ENCODE data around the gene RNF41.

The RNF41 gene

GRCh38 chr12:56163533-56164344 is 58.0 kb downstream of the RNF41 start:
- no peak for DNase-seq (ENCODE audit: extremely low read depth, low read depth)
- no peak for TF ChIP-seq CTCF (IDR thresholded peaks at IDR 0.05; ENCODE audit: low read depth, low read length)

GRCh38 chr12:56162468-56163290 is 59.0 kb downstream of the RNF41 start:
- no peak for TF ChIP-seq CTCF (IDR thresholded peaks at IDR 0.05; ENCODE audit: low read depth, low read length)
- DNase-seq (ENCODE audit: extremely low read depth, low read depth) = no peak

GRCh38 chr12:56161690-56162351 is 59.9 kb downstream of the RNF41 start:
- no peak for DNase-seq (ENCODE audit: extremely low read depth, low read depth)
- TF ChIP-seq CTCF (IDR thresholded peaks at IDR 0.05; ENCODE audit: low read depth, low read length) = no peak

GRCh38 chr12:56160894-56161689 is 60.6 kb downstream of the RNF41 start:
- no peak for TF ChIP-seq CTCF (IDR thresholded peaks at IDR 0.05; ENCODE audit: low read depth, low read length)
- DNase-seq (ENCODE audit: extremely low read depth, low read depth) = no peak

GRCh38 chr12:56160193-56160763 is 61.4 kb downstream of the RNF41 start:
- TF ChIP-seq CTCF (IDR thresholded peaks at IDR 0.05; ENCODE audit: low read depth, low read length) = no peak
- no peak for DNase-seq (ENCODE audit: extremely low read depth, low read depth)

GRCh38 chr12:56159482-56160192 is 62.1 kb downstream of the RNF41 start:
- TF ChIP-seq CTCF (IDR thresholded peaks at IDR 0.05; ENCODE audit: low read depth, low read length) = no peak

More at GRCh38 chr12:56159482-56160192, 62.1 kb downstream of the RNF41 start:
- no peak for DNase-seq (ENCODE audit: extremely low read depth, low read depth)

Measured in AG09319 (cell line).